ENCODE results near the gene HTT. TPM values are rescaled to one million over a fixed set of nuclear protein-coding genes. Genes with fewer than 3 reads are reported as not detected.

The HTT gene
- polyA plus RNA-seq, 2 donors, result 9.7 to 19.4 TPM

DNA sequence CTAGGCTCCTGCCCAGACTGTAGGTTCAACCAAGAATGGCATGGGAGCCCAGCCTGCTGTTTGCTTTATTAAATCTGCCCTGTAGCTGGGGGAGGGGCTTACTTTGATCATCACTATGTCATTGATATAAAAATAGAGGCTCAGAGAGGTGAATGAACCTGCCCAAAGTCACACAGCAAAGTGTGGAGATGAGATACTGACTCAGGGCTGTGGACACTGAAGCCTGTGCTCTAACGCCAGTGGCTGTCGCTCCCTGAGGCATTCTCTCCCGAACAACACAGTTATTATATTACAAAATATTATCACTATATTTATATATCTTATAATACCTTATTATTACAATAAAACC is 178.0 kb downstream of the HTT start:
- WGBS, 2 donors, result 95 to 96% methylated on average over 3 of the region's 3 CpGs
- peaks cover 0 to 10% of the 10 kb centered on the region in 2 donors for H3K36me3 ChIP-seq (ENCODE audit: control insufficient read depth in 2 of 2, insufficient read depth in 2 of 2, low read length in 1 of 2)
- no peaks in the 10 kb centered on the region for H3K9me3 ChIP-seq (ENCODE audit: control insufficient read depth in 2 of 2, insufficient read depth in 1 of 2, low read depth in 1 of 2, low read length in 1 of 2)
- H3K27ac ChIP-seq (ENCODE audit: low read depth in 2 of 2, low read length in 1 of 2), result no peak overlapping the region
- no peak overlapping the region for H3K4me3 ChIP-seq (ENCODE audit: low read depth in 1 of 2, low read length in 2 of 2)
- H3K4me1 ChIP-seq (ENCODE audit: control insufficient read depth in 2 of 2, insufficient read depth in 2 of 2, low read length in 1 of 2), result no peaks in the 10 kb centered on the region
- H3K27me3 ChIP-seq (ENCODE audit: control insufficient read depth in 1 of 2, insufficient read depth in 2 of 2, low read length in 2 of 2), result no peaks in the 10 kb centered on the region

DNA sequence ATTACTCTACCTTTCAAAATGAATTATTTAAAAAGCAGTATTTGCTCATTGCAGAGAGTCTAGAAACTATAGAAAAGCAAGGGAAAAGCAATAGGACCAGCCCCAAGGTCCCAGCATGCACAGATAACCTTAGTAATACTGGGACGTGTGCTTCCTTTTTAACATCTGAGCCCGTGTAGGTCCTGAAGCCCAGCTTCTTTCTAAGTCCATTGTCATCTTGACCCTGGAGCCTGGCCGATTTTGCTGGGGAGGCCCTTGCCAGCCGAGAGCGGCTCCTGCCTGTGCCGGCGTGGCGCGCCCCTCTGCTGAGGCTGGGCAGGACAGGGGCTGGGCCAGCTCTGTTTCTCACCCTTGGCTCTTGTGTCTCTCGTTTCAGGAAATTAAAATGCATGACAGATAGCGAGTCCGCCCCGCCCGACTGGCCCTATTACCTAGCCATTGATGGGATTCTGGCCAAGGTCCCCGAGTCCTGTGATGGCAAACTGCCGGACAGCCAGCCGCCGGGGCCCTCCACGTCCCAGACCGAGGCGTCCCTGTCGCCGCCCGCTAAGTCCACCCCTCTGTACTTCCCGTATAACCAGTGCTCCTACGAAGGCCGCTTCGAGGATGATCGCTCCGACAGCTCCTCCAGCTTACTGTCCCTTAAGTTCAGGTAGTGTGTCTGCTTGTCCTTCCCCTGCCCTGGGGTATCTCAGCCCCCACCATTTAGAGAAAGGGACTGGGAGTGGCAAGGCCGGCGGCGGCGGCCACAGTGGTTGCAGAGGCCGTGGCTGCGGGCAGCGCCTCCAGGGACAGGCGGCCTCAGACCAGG is 178.6 kb downstream of the HTT start:
- Histone ChIP-seq H3K36me3 (ENCODE audit: control insufficient read depth in 2 of 2, insufficient read depth in 2 of 2, low read length in 1 of 2) (peaks cover 0 to 10% of the 10 kb centered on the region in 2 donors), H3K27me3 (ENCODE audit: control insufficient read depth in 1 of 2, insufficient read depth in 2 of 2, low read length in 2 of 2) (no peaks in the 10 kb centered on the region), H3K4me3 (ENCODE audit: low read depth in 1 of 2, low read length in 2 of 2) (no peak overlapping the region), H3K9me3 (ENCODE audit: control insufficient read depth in 2 of 2, insufficient read depth in 1 of 2, low read depth in 1 of 2, low read length in 1 of 2) (no peaks in the 10 kb centered on the region), H3K27ac (ENCODE audit: low read depth in 2 of 2, low read length in 1 of 2) (no peak overlapping the region), H3K4me1 (ENCODE audit: control insufficient read depth in 2 of 2, insufficient read depth in 2 of 2, low read length in 1 of 2) (no peaks in the 10 kb centered on the region)
- 88% methylated on average over 38 of the region's 38 CpGs for WGBS, 2 donors

DNA sequence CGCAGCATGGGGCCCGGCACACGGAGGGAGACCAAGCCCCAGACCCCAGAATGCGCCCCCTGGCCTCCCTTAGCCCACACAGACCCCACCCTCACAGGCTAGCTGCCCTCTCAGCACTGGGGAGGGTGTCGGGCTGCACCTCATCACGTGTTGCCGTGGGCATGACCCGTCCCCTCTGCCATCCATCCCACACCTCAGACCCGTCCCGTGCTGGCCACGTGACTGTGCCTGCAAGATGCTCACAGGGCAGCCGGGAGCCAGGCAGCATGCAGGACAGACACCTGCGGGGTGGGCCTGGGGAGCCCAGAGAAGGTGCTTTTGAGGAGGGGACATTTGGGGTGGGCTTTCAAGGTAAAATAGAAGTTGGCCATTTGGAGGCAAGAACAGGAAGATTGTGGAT is 179.3 kb downstream of the HTT start:
- H3K4me1 ChIP-seq (ENCODE audit: control insufficient read depth in 2 of 2, insufficient read depth in 2 of 2, low read length in 1 of 2), result no peaks in the 10 kb centered on the region
- peaks cover 0 to 10% of the 10 kb centered on the region in 2 donors for H3K36me3 ChIP-seq (ENCODE audit: control insufficient read depth in 2 of 2, insufficient read depth in 2 of 2, low read length in 1 of 2)
- 90% methylated on average over 13 of the region's 13 CpGs for WGBS, 2 donors
- no peak overlapping the region for H3K4me3 ChIP-seq (ENCODE audit: low read depth in 1 of 2, low read length in 2 of 2)
- no peaks in the 10 kb centered on the region for H3K27me3 ChIP-seq (ENCODE audit: control insufficient read depth in 1 of 2, insufficient read depth in 2 of 2, low read length in 2 of 2)
- H3K27ac ChIP-seq (ENCODE audit: low read depth in 2 of 2, low read length in 1 of 2), result no peak overlapping the region
- H3K9me3 ChIP-seq (ENCODE audit: control insufficient read depth in 2 of 2, insufficient read depth in 1 of 2, low read depth in 1 of 2, low read length in 1 of 2), result no peaks in the 10 kb centered on the region

DNA sequence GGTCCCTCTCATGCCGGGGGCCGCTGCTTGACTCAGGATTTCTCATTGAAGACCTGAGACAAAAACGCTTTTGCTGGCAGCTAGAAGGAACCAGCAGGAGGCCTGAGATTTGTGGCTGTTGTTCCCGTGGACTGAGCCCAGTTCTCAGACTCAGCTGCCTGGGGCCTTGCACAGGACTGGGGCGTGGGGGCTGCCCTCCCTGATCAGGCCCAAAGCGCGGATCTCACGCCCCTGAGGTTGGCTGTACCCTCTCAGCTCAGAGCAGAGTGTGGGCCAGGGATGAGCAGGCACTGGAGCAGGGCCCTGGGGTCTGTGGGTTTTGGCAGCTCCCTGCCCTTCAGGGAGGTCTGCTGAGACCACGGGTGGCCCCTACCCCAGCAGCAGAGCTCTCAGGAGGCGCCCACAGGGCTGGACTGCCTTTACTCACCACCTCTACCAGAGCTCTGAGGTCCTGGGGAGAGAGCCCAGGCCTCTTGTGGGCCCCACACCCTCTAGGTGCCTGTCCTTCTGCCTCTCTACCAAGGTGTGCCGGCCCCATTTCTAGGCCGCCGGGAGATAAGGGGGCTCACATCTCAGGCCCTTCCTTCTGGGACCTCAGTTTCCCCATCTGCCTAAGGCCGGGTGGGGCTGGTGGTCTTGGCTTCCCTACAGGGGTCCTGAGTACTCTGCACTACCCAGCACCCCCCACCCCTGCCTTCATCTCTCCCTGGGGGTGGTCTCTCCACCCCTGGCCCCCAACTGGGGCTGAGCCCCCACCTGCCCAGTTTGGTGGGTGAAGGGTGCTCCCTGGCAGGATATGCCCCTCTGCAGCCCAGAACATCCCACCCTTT is 180.0 kb downstream of the HTT start:
- H3K4me1 ChIP-seq (ENCODE audit: control insufficient read depth in 2 of 2, insufficient read depth in 2 of 2, low read length in 1 of 2), result no peaks in the 10 kb centered on the region
- no peak overlapping the region for H3K27ac ChIP-seq (ENCODE audit: low read depth in 2 of 2, low read length in 1 of 2)
- H3K4me3 ChIP-seq (ENCODE audit: low read depth in 1 of 2, low read length in 2 of 2), result no peak overlapping the region
- peaks cover 0 to 10% of the 10 kb centered on the region in 2 donors for H3K36me3 ChIP-seq (ENCODE audit: control insufficient read depth in 2 of 2, insufficient read depth in 2 of 2, low read length in 1 of 2)
- H3K27me3 ChIP-seq (ENCODE audit: control insufficient read depth in 1 of 2, insufficient read depth in 2 of 2, low read length in 2 of 2), result no peaks in the 10 kb centered on the region
- H3K9me3 ChIP-seq (ENCODE audit: control insufficient read depth in 2 of 2, insufficient read depth in 1 of 2, low read depth in 1 of 2, low read length in 1 of 2), result peaks cover 0 to 2% of the 10 kb centered on the region in 2 donors
- 88 to 91% methylated on average over 14 of the region's 14 CpGs for WGBS, 2 donors

- 94 to 96% methylated on average over 36 of the region's 36 CpGs for WGBS, 2 donors
- no peaks in the 10 kb centered on the region for H3K4me1 ChIP-seq (ENCODE audit: control insufficient read depth in 2 of 2, insufficient read depth in 2 of 2, low read length in 1 of 2)
These were observed 181.2 kb downstream of the HTT start for GRCh38 chr4:3255611-3256186.

DNA sequence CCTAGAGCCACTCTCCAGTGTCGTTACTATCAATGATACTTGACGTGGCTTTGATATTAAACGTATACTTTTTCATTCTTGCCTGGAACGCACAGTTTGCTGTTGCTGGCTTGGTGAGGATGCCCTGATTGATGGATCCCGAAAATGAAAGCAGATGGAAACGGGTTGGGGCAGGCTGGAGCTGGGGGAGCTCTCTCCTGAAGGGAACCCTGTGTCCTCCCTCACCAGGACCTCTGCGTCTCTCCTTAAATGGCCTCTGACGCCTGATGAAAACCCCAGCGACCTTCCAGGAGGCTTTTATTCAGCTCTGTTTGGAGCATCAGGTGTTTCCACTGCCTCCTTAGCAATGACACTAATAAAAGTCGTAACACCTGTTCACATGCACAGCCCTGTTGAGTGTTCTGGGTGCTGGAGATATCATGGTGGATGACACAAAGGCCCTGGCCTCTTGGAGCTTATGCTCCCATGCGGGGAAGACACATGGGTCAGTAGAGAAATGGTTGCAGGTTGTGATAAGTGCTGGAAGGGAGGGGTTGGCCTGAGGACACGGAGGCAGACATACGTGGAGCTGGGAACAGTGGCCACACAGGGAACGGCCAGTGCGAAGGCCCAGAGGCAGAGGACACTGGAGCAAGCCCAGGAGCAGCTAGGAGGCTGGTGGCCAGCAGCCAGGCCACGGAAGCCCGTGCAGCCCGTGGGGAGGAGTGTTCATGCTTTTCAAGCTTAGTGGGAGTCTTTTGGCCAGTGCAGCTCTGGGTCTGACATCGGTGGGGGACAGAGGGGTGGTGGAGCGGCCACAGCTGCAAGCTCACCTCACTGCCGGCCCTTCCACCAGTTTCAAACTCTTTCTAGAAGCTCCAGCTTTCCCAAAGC is 182.0 kb downstream of the HTT start:
- 81 to 82% methylated on average over 21 of the region's 21 CpGs for WGBS, 2 donors

More at GRCh38 chr4:3255611-3256186, 181.2 kb downstream of the HTT start:
- Histone ChIP-seq H3K9me3 (ENCODE audit: control insufficient read depth in 2 of 2, insufficient read depth in 1 of 2, low read depth in 1 of 2, low read length in 1 of 2) (peaks cover 0 to 2% of the 10 kb centered on the region in 2 donors), H3K27me3 (ENCODE audit: control insufficient read depth in 1 of 2, insufficient read depth in 2 of 2, low read length in 2 of 2) (no peaks in the 10 kb centered on the region), H3K27ac (ENCODE audit: low read depth in 2 of 2, low read length in 1 of 2) (no peak overlapping the region), H3K4me3 (ENCODE audit: low read depth in 1 of 2, low read length in 2 of 2) (no peak overlapping the region), H3K36me3 (ENCODE audit: control insufficient read depth in 2 of 2, insufficient read depth in 2 of 2, low read length in 1 of 2) (peaks cover 0 to 10% of the 10 kb centered on the region in 2 donors)

DNA sequence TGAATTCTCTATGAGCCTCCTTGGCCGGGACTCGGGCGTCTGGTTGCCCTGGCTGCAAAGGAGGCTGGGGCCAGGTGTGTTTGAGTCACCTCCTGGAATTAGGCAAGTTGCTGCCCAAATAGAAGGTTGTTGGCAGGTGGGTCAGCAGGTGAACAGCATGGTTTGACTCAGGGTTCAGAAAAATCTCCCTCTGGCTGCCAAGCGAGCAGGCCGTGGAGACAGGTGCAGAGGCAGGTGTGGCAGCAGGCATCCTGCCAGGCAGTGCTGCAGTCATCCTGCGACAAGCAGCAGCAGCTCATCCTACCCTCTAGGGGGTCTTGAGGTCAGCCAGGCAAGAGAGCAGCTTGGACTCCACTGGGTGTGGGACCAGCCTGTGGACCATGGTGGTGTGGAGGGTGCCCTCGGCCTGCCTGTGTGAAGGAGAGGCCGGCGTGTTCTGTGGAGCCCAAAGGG is 182.6 kb downstream of the HTT start:
- Histone ChIP-seq H3K4me3 (ENCODE audit: low read depth in 1 of 2, low read length in 2 of 2) (no peak overlapping the region), H3K9me3 (ENCODE audit: control insufficient read depth in 2 of 2, insufficient read depth in 1 of 2, low read depth in 1 of 2, low read length in 1 of 2) (peaks cover 0 to 2% of the 10 kb centered on the region in 2 donors), H3K4me1 (ENCODE audit: control insufficient read depth in 2 of 2, insufficient read depth in 2 of 2, low read length in 1 of 2) (no peaks in the 10 kb centered on the region), H3K27ac (ENCODE audit: low read depth in 2 of 2, low read length in 1 of 2) (no peak overlapping the region), H3K27me3 (ENCODE audit: control insufficient read depth in 1 of 2, insufficient read depth in 2 of 2, low read length in 2 of 2) (no peaks in the 10 kb centered on the region), H3K36me3 (ENCODE audit: control insufficient read depth in 2 of 2, insufficient read depth in 2 of 2, low read length in 1 of 2) (peaks cover 0 to 10% of the 10 kb centered on the region in 2 donors)
- 66 to 71% methylated on average over 9 of the region's 9 CpGs for WGBS, 2 donors

More for the DNA sequence above, 182.0 kb downstream of the HTT start:
- no peak overlapping the region for H3K27ac ChIP-seq (ENCODE audit: low read depth in 2 of 2, low read length in 1 of 2)
- H3K9me3 ChIP-seq (ENCODE audit: control insufficient read depth in 2 of 2, insufficient read depth in 1 of 2, low read depth in 1 of 2, low read length in 1 of 2), result peaks cover 0 to 2% of the 10 kb centered on the region in 2 donors
- H3K36me3 ChIP-seq (ENCODE audit: control insufficient read depth in 2 of 2, insufficient read depth in 2 of 2, low read length in 1 of 2), result peaks cover 0 to 10% of the 10 kb centered on the region in 2 donors
- H3K4me1 ChIP-seq (ENCODE audit: control insufficient read depth in 2 of 2, insufficient read depth in 2 of 2, low read length in 1 of 2), result no peaks in the 10 kb centered on the region
- H3K4me3 ChIP-seq (ENCODE audit: low read depth in 1 of 2, low read length in 2 of 2), result no peak overlapping the region
- no peaks in the 10 kb centered on the region for H3K27me3 ChIP-seq (ENCODE audit: control insufficient read depth in 1 of 2, insufficient read depth in 2 of 2, low read length in 2 of 2)

- no peak overlapping the region for H3K27ac ChIP-seq (ENCODE audit: low read depth in 2 of 2, low read length in 1 of 2)
- H3K9me3 ChIP-seq (ENCODE audit: control insufficient read depth in 2 of 2, insufficient read depth in 1 of 2, low read depth in 1 of 2, low read length in 1 of 2), result peaks cover 0 to 2% of the 10 kb centered on the region in 2 donors
- no peaks in the 10 kb centered on the region for H3K4me1 ChIP-seq (ENCODE audit: control insufficient read depth in 2 of 2, insufficient read depth in 2 of 2, low read length in 1 of 2)
- 80 to 85% methylated on average over 29 of the region's 29 CpGs for WGBS, 2 donors
- H3K4me3 ChIP-seq (ENCODE audit: low read depth in 1 of 2, low read length in 2 of 2), result no peak overlapping the region
- no peaks in the 10 kb centered on the region for H3K27me3 ChIP-seq (ENCODE audit: control insufficient read depth in 1 of 2, insufficient read depth in 2 of 2, low read length in 2 of 2)
- peaks cover 0 to 10% of the 10 kb centered on the region in 2 donors for H3K36me3 ChIP-seq (ENCODE audit: control insufficient read depth in 2 of 2, insufficient read depth in 2 of 2, low read length in 1 of 2)
These were observed 183.3 kb downstream of the HTT start for GRCh38 chr4:3257556-3258482.
